SH-SY5Y (cell line): ENCODE measurements around the gene ATG14.

Source experiments
- GATA2 ChIP-seq: IDR thresholded peaks from 2 replicates; pipeline ENCODE4 v1.6.1; 2011; ENCODE audit warnings: mild to moderate bottlenecking, low read depth, low read length
- GATA3 ChIP-seq: IDR thresholded peaks from 2 replicates; pipeline ENCODE4 v1.6.1; 2011; ENCODE audit warnings: low read depth, mild to moderate bottlenecking, low read length, moderate library complexity

The ATG14 gene

GRCh38 chr14:55355922-55356321 is 55.7 kb downstream of the ATG14 start:
- no peak for TF ChIP-seq GATA2
- no peak for TF ChIP-seq GATA3

- TF ChIP-seq GATA2 (no peak), GATA3 (no peak)
Measured at GRCh38 chr14:55354500-55354899, 57.1 kb downstream of the ATG14 start.

- TF ChIP-seq GATA2: no peak
- no peak for TF ChIP-seq GATA3
Measured at GRCh38 chr14:55353686-55354467, 57.8 kb downstream of the ATG14 start.

GRCh38 chr14:55352201-55352600 is 59.4 kb downstream of the ATG14 start:
- TF ChIP-seq GATA2 (no peak), GATA3 (no peak)

GRCh38 chr14:55351111-55351510 is 60.5 kb downstream of the ATG14 start:
- TF ChIP-seq GATA2: no peak
- TF ChIP-seq GATA3: no peak

GRCh38 chr14:55350461-55350860 is 61.2 kb downstream of the ATG14 start:
- TF ChIP-seq GATA2: no peak
- TF ChIP-seq GATA3: no peak

- TF ChIP-seq GATA3 (no peak), GATA2 (no peak)
Measured at GRCh38 chr14:55349565-55349964, 62.1 kb downstream of the ATG14 start.

- peak; percentile 10; the same call in 1 of the 2 replicates for TF ChIP-seq GATA2
- TF ChIP-seq GATA3: no peak
Measured at GRCh38 chr14:55348766-55349453, 62.7 kb downstream of the ATG14 start.

- no peak for TF ChIP-seq GATA2
- no peak for TF ChIP-seq GATA3
Measured at GRCh38 chr14:55347748-55348147, 63.9 kb downstream of the ATG14 start.

GRCh38 chr14:55347040-55347439 is 64.6 kb downstream of the ATG14 start:
- no peak for TF ChIP-seq GATA3
- TF ChIP-seq GATA2: no peak

GRCh38 chr14:55341781-55342180 is 69.8 kb downstream of the ATG14 start:
- TF ChIP-seq GATA2 (no peak), GATA3 (no peak)

GRCh38 chr14:55340482-55340881 is 71.1 kb downstream of the ATG14 start:
- TF ChIP-seq GATA2 (no peak), GATA3 (no peak)

GRCh38 chr14:55339770-55340169 is 71.9 kb downstream of the ATG14 start:
- TF ChIP-seq GATA2 (no peak), GATA3 (no peak)

GRCh38 chr14:55336691-55337090 is 74.9 kb downstream of the ATG14 start:
- TF ChIP-seq GATA2: no peak
- no peak for TF ChIP-seq GATA3

GRCh38 chr14:55336162-55336561 is 75.5 kb downstream of the ATG14 start:
- TF ChIP-seq GATA3 (no peak), GATA2 (no peak)
